NCI-H510A treated with DMSO at 0.1 percent for 48 hours (cell line): ENCODE results near the gene EVC2.
A peak's percentile ranks its signal among the peaks of the same experiment; 100 is the strongest.

Experiments
- DNase-seq: peaks from one replicate; lab custom pipeline; 2025; lab: John Stamatoyannopoulos, UW

Gene EVC2

GRCh38 chr4:5713861-5714260, 5.5 kb upstream of the EVC2 start:
- DNase-seq: no peak

DNA sequence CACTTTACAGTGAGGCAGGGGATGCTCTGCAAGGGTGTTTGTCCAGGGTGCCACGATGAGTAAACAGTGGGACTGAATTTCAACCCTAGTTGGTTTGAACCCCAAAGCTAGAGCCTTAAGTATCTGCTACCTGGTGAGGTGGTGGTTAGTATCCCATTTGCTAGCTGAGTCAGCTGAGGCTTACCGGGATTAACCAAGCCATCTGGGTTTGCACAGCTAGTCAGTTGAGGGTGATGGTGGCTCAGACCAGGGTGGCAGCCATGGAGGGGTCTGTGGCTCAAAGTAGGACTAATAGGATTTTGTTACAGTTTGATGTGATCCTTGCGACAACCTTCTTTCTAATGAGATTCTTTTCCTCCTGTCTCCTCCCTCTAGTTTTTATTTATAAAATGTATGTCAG, 4.6 kb upstream of the EVC2 start:
- no peak for DNase-seq

GRCh38 chr4:5712517-5712916, 4.2 kb upstream of the EVC2 start:
- DNase-seq: no peak

- no peak for DNase-seq
Measured at GRCh38 chr4:5711479-5712184, 3.3 kb upstream of the EVC2 start.

DNA sequence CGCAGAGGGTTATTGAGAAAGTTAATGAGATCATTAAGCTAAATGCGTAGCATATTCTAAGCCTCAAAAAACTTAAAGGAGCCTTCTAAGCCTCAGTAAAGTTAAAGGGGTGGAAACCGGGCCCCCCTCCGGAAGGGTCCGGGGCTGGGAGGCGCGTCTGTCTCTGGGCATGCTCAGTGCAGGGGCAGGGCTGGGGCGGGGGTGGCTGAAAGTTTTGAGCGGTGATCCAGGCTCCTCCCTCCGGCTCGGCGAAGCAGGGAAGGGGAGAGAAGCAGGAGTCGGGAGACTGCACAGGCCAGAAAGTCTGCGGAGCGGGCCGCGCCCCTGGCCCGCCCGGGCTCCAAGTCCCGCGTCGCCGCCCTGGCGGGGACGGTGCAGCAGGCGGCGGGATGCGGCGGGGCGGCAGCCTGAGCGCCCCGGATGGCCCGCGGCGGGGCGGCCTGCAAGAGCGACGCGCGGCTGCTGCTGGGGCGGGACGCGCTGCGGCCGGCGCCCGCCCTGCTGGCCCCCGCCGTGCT, 2.7 kb upstream of the EVC2 start, which contains the start of gene EVC:
Gene EVC (plus strand): TSS at position 241 of the 518 bp plus-strand sequence. CDS start 180 bp downstream, at position 421.
- peak; percentile 23 for DNase-seq

GRCh38 chr4:5710065-5710960, 2.0 kb upstream of the EVC2 start:
- DNase-seq: peak; percentile 26

GRCh38 chr4:5709207-5709575, 832 bp upstream of the EVC2 start:
- DNase-seq: peak; percentile 6

GRCh38 chr4:5707778-5708448, 446 bp downstream of the EVC2 start:
- DNase-seq: no peak

DNA sequence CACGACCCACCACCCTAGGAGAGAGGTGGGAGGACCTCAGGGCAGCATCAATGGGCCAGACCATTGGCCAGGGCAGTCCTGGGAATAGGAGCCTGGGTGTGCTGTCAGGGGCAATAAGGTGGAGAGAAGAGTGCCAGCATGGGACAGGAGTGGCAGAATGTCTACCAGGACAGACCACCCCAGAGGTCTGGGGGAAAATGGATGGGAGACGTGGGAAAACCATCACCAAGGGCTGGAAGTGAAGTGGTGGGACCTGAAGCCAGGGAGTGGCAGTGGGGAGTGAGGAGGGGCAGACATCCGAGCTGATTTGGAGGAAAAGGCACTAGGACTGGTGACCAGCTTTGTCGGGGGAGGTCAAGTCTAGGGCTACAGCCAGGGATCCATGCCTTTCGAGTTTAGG, 993 bp downstream of the EVC2 start:
- no peak for DNase-seq

DNA sequence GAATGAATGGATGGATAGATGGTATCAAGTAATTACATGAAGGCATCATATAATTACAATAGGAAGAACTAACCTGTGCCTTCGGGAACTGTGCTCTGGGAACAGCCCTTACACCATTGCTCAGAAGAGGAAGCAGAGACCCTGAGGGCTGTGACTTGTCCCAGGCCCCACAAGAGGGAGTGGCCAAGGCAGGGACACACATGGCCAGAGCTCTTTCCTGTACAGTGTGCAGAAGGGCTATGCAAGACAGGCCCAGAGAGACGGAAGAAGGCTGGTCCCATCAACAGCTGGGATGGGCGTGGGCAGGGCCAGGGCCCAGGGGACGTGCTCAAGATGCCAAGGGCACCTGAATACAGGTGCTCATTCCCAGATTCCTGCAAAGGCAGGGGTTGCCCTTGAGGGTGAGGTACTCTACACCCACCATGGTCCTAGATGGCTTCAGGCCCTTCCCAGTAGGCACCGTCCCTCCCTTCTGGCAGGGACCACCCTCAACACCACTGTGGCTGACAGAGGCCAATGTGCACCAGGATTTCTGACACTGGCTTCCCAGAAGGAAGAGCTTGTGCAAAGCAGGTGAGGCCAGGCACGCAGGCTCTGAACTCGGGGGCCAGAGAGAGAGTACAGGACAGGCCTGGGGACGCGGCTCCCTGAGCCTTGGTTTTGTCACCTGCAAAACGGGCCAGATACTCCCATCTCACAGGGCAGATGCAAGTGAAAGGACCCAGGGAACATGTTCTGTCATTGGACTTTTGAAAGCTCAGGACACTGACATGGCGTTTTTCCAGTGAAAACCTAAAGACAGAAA, 1.7 kb downstream of the EVC2 start:
- DNase-seq: no peak

GRCh38 chr4:5705647-5706320, 2.6 kb downstream of the EVC2 start:
- no peak for DNase-seq

DNA sequence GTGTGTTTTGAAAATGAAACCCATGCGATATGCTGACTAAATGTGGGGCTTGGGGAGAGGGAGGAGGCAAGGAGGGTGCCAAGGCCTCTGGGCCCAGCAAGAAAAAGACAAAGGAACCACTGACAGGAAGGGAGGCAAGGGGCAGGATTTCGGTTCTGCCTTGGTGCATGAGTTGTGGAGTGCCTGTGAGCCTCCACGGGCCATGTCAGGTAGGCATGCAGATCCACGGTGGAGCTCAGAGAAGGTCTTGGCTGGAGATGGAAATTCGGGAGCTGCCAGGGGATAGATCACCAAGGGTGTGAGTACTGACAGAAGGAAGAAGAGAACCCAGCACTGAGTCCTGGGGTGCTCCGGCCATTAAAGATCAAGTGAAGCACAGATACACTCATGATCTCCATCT, 4.1 kb downstream of the EVC2 start:
- no peak for DNase-seq

DNA sequence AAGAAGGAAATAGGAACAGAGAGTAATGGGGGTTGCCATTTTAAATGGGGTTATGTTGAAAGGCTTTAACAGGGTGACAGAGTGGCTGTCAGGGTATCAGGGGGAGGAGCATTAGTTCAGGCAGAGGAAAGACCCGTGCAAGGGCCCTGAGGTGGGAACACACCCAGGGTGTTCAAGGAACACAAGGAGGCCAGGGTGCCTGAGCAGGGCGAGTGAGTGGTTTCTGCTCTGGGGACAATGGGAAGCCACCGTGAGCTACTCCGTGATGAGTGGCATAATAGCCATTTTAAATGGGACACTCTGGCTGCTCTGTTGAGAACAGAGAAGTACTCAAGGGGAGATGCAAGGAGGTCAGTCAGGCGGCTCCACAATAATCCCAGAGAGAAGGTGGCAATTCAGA, 4.5 kb downstream of the EVC2 start:
- no peak for DNase-seq

GRCh38 chr4:5701971-5702370, 6.4 kb downstream of the EVC2 start:
- DNase-seq: no peak

DNA sequence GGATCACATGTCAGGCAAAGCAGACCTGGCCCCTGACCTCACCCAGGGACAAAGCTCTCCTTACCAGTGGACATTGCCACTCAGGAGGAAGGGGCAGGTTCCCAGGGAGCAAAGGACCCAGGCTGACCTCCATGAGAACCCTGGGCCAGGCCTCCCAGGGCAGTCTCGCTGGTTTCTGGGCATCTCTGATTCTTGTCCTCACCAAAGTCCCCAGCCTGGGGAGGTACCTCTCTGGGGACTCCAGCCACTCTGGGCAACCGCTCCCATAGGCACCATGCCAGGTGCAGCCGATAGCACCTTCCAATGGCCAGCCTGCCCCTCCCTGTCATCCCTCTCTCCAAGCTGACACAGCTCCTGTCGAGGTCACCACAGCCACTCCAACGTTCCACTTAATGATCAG, 7.9 kb downstream of the EVC2 start:
- peak; percentile 58 for DNase-seq

GRCh38 chr4:5696341-5696740, 12.0 kb downstream of the EVC2 start:
- DNase-seq: no peak

DNA sequence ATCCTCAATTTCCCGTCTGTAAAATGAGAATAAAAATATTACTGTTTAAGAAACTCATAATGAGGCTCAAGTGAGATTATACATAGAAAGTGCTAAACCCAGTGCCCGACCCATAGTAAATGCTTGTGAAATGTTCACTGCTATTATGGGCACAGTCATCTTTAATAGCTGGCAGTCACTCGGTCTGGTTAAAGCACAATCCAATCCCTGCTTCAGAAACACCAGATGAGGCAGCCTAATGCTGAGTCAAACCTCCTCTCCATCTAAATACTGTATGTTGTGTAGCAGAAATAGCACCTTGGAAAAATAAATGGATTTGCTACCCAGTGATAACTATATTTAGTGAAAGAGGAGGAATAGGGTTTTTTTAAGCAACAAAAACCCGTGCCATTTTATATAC, 14.5 kb downstream of the EVC2 start:
- no peak for DNase-seq

DNA sequence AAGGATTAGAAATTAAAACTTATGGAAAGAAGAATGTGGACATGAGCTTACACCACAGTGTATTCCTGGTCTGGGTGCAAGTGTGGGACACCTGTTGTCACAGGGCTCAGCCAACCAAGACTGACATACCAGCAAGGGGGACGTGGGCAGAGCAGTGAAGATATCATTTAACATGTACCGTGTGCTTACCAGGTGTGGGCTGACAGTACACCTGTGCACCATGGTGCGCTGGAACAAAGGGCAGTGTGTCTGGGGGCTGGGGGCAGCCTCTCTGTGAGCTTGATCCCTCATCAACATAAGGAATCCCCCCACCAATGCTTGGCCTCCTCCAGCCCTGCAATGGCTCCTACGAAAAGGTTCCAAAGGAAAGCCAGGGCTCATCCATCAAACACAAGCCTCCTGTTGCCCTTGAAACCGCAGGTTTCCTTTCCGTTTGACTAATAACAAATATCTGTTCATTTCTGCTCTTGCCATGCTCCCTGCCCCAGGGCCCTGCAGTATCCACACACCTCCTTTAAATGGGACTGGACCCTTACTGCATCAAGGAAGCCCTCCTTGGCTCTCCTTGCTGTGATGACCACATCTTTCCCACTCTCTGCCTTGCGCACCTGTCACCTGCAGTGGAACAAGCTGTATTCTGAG, 16.7 kb downstream of the EVC2 start:
- DNase-seq: no peak

- DNase-seq: no peak
Measured at GRCh38 chr4:5689065-5689464, 19.3 kb downstream of the EVC2 start.

GRCh38 chr4:5686338-5686737, 22.0 kb downstream of the EVC2 start:
- no peak for DNase-seq

GRCh38 chr4:5685296-5685695, 23.1 kb downstream of the EVC2 start:
- DNase-seq: no peak
